GM19351 (cell line): ENCODE results near the gene MTFR2.
"Not testable (repeated sequence)": the region's sequence is repeated elsewhere in the genome, so short reads cannot be mapped to it uniquely, and the experiment has no call there.

Experiments used
- ATAC-seq: cut with Tn5 transposase; IDR thresholded peaks from one replicate; pipeline ENCODE4 v1.9.1; 2021; ENCODE audit warnings: mild to moderate bottlenecking, moderate library complexity; ENCODE audit not compliant: unreplicated experiment

The MTFR2 gene

DNA sequence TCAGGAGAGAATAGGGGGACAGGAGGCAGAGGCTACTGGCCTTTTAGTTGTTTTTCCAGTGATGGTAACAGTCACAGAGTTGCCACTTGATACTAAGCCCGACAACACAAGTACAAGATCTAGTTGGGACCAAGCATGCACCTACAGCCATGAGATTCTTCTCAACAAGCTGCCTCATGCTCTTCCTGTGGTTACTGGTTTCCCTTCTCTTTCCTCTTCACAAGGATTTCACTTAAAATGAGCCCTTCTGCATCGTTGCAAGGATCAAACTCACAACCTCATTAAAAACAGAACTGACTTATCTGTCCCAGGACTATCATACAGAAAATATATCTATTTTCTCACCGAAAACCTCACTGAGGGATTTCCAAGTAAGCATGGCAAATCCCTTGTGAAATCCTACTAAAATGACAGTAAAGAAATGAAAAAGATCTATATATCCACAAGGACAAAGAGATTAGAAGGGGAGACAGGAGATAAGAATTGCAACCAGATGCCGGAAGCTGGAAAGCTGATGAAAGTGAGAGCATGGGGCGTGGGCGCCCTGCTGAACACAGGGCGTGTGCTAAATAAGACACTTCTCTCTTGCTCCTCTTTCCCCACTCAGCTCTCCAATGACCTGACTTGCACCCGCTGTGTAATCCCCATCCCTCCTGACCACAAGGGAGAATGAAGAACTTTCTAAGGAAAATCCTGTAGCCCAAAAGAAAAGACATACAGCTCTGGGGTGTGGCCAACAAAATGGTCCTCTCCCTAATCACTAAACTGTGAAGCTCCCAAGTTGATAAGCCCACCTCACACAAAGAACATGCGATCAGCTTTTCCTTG is 13.4 kb downstream of the MTFR2 start:
- ATAC-seq: no peak

DNA sequence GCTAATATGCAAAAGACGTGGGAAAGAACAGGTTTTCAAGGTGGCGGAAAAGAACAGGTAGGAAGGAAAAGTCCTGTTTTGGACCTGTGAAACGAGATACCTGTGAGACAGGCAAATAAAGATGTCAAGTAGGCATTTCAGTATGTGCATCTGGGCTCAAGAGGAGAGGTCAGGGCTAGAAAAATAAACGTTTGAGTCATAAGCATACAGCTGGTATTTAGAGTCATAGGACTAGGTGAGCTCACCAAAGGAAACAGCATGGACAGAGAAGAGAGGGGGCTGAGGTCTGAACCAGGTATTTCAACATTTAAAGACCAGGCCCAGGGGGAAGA is 14.9 kb downstream of the MTFR2 start:
- ATAC-seq: no peak

DNA sequence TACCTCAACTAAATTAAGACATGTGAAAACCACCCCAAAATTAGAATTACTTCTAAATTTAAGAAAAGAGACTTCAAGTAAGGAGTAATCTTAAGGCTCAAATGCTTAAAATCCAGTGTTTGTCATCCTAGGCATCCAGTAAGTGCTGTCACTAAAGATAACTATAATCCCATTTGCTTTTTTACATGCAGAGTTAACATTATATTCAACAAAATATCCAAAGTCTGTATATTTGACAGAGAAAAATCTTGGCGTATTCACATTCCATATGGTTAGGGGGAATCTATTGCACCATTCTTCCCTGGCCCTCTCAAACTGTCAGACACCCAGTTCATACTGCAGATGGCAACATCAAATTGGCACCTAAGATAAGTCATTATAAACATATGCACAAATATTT is 17.4 kb downstream of the MTFR2 start:
- ATAC-seq: no peak

DNA sequence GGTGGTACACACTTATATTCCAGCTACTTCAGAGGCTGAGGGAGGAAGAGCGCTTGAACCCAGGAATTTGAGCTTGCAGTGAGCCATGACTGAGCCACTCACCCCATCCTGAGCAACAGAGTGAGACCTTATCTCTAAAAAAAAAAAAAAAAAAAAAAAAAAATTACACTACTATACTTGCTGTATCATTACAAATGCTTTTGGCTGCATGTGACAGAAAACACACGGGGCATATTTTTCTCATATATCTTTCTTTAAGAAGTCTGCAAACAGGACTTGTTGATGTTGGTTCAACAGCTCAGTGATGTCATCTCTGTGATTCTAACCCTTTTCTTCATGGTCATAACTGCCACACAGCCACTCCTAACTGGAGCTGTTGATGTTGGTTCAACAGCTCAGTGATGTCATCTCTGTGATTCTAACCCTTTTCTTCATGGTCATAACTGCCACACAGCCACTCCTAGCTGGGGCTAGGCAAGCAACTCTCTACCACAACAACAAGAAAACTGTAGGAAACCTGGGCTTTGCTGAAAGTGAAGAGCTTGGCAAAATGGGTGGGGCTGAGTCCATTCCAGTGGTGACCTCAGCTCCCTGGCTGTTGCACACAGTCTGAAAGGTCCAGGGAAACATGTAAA is 19.8 kb downstream of the MTFR2 start:
- ATAC-seq: no peak

DNA sequence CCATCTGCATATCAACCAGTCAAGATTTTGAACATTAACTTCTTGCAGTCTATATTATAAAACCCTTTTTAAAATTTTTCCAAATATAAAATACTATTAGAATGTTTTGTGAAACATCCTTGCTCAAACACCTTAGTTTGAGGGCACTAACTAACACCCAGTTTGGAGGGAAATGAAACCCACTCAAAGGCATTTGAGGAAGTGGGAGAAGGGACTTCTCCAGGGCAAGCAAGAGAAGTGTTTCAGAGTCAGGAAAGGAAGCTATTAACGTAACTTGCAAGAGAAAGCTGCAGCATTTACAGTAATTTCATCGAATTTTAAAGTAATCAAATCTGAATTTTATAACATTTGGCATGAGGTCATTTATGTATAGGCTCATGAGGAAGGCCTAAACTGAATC is 21.3 kb downstream of the MTFR2 start:
- ATAC-seq: peak; percentile 42

DNA sequence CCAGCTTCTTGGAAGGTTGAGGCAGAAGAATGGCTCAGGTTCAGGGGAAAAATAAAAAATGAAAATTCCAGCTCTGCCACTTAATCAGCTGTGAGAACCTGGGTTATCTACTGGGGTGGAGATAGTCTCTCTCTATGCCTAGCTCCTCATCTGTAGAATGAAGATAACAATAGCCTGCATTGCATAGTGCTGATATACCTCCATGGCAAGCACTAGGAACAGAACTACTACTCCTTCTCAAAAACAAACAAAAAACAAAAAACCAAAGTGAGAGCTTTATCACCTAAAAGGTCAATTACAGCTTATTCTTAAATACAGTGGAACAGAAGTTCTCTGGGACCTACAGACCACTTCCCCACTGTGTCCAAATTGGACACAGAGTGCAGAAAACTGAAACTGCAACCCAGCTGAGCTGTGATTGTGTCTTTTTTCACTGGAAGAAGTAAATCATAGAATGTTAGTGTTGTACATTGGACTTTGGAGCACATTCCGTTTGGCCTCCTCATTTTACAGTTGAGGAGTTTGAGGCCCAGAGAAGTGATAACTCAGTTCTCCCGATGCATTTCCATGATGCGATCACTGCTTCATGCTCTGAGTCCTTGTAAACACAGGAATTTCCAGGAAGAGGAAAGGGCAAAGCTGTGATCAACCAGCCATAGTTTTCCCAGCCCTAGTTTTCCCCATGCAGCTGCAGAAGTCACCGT is 23.3 kb downstream of the MTFR2 start:
- peak; percentile 17 for ATAC-seq

DNA sequence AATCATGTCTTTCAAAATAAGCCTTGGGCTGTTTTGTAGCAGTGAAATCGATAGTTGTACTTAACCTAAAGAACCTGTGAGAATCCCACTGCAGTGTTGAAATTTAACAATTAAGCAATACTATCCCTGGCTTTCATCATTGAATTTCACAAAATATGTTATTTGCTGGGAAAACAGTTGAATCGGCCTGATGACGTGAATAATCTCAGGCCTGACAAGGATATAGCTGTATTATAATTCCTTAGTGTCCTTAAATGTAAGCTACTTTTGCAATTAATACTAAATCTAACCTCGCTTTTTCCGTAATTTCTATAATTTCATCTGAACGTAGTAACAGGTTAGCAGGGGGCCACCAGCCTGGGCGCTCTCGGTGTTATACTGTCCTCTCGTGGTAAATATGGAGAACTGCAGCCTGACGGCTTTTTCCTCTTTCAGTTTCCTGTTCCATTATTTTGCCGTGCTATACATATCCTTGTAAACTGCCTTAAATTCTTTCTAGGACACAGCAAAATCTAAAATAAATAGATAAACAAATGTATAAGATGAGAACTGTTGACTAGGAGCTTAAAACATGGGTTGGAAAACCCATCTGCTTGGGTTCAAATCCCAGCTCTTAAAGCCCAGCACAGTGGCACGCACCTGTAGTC is 24.0 kb downstream of the MTFR2 start:
- ATAC-seq: peak; percentile 72

DNA sequence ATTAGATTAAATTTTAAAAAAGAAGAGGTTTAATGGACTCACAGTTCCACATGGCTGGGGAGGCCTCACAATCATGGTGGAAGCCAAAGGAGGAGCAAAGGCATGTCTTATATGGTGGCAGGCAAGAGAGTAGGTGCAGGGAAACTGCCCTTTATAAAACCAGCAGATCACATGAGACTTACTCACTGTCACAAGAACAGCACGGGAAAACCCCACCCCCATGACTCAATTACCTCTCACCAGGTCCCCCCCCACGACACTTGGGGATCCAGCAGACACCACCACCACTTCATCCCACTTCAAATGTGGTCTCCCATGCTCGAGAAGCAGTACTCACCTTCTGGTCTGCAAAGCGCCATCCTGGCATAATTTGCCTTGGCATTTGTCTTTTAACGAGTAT is 24.6 kb downstream of the MTFR2 start:
- ATAC-seq: no peak

DNA sequence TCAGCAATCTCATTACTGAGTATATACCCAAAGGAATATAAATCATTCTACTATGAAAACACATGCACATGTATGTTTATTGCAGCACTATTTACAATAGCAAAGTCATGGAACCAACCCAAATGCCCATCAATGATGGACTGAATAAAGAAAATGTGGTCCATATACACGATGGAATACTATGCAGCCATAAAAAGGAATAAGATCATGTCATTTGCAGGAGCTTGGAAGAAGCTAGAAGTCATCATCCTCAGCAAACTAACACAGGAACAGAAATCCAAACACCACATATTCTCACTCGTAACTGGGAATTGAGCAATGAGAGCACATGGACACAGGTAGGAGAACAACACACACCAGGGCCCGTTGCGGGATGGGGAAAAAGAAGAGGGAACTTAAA is 25.1 kb downstream of the MTFR2 start:
- ATAC-seq: not testable (repeated sequence)

DNA sequence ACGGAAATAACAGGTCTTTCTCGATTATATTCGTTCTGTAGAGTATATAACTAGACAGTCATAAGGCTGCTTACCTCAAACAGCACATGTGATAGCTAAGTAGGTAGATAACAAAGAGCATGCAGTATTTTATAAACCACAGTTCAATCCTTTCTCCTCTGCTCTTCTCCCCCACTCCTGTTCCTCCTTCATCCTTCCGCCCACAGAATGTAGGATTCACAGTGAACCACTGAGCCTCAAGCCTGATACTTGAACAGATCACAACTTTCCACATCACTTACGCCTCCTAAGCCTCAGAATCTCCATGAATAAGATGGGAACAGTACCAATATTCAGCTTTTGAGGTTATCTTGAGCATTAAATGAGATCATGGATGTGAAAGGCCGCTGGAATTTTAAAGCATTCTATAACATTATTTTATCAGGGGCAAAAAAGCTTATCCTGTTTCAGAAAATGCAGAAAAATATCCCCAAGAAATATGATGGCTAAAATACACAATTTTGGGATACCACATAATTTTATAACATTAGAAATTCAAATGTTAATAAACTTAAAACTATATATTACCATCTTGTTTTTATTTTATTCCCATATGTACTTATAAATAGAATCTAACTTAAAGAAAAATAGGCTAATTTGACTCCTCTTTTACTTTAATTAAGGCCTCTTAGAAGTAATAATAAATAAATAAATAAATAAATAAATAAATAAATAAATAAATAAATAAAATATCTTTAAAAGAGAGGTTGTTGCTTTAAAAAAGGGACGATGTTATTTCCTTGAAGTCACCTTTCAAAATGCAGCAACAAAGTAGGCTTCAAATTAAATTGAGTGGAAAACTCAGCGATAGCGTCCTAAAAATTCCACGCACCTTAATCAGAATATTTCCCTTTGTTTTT is 33.4 kb downstream of the MTFR2 start:
- no peak for ATAC-seq

DNA sequence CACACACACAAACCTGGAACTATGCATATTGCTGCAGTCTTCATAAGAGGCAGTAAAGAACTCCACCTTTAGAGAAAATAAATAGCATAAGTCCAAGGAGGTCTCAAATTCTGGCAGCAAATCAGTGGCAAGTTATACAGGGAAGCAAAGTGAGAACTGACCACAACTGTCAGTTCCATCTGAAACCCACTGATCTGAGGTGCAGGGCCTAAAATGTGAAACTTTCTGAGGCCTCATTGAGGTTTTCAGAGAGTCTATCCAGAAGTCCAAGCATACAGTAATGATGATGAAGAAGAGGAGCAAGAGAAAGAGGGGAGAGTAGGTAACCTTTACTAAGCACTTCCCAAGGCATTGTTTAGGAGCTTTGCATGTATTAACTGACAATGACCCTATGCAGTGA is 36.3 kb downstream of the MTFR2 start:
- no peak for ATAC-seq

DNA sequence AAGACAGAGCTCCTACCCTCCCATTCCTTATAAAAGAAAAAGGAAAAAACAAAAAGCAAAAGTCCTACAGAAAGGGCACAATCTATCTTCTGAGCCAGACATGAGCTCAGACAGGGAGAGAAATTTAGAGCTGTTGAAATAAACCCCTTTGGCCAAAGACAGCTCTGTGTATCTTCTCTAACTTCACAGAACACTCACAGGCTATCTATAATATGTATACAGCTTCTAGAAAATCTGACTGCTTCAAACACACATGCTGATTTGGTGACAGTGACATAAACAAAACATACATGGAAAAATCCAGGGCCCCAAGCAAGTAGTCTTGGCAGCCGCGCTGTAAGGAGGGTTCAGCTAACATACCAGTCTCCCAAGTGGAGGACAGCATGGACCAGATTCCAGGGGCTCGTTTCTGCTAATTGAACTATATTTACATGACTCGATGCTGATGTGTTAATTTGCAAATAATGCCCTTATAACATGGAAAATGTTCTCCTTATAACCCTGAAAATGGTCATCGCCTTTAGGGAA is 37.0 kb downstream of the MTFR2 start:
- no peak for ATAC-seq

DNA sequence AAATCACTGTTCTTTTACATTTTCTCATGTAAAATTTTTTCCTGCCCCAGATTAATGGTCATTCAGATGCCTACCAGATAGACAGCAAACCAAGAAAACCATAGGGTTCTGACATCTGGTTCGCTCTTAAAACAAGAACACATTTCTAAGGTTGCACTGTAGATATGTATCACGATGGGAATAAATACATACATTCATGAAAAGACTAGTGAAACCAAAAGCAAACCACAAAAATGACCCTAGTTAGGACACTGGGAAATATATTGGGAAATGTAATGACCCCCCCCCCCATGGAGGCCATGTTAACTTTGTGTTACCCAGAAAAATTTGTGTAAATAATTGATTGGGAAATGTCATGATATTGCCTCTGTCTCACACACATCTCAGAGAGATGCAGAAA is 37.5 kb downstream of the MTFR2 start:
- ATAC-seq: no peak

DNA sequence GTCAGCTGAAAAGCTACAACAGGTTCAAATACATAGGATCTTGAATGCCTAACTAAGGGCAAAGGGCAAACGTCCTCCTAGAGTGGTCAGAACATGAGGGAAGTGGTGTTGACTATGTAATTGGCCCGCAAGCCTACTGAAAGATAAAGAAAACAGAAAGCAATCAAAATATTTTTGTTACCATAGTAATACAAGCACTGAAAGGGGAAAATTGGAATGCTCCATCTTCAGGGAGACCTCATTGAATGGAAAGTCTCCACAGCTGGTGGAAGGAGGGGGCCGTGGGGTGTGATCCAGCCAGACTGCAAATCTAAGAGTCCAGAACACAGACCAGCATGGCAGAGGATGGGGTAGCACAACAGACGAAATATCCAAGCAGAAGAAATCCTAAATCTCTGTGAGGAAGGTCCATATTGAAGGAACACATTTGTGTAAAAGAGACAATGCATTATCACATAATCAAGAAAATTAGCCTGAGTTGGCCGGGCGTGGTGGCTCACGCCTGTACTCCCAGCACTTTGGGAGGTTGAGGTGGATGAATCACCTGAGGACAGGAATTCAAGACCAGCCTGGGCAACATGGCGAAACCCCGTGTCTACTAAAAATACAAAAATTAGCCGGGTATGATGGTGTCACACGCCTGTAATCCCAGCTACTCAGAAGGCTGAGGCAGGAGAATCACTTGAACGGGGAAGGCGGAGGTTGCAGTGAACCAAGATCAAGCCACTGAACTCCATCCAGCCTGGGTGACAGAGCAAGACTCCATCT is 39.5 kb downstream of the MTFR2 start:
- ATAC-seq: no peak

DNA sequence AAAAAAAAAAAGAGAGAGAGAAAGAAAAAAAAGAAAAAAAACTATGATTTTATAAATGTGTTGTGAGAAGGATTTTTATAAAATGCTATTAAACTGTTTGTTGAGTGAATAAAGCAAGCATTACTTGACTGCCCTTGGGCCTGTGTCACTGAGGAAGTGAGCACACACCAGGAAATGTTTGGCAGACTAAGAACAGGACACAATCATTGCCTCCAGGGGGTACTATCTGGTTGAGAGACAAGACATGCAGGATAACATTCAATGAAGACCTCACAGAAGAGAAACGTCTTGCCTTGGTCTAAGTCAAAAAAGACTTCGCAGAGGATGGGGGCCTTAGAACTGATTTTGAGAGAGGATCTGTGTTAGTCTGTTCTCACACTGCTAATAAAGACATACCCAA is 40.6 kb downstream of the MTFR2 start:
- no peak for ATAC-seq

DNA sequence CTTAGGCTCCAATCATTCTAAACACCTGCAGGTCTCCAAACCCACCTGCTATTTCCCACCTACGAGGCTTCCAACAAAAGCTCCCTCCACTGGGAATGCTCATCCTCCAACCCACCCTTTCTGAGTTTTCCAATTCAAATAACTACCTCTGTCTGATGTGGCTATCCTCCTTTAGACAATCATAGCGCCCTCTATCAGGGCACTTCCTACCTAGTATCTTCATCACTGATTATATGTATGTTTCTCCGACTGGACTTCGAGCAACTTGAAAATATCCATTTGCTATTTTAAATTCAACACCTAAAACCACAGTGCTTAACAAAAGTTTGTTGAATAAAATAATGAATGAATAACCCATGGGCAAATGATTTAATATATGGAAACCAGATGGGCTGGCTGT is 41.3 kb downstream of the MTFR2 start:
- no peak for ATAC-seq

DNA sequence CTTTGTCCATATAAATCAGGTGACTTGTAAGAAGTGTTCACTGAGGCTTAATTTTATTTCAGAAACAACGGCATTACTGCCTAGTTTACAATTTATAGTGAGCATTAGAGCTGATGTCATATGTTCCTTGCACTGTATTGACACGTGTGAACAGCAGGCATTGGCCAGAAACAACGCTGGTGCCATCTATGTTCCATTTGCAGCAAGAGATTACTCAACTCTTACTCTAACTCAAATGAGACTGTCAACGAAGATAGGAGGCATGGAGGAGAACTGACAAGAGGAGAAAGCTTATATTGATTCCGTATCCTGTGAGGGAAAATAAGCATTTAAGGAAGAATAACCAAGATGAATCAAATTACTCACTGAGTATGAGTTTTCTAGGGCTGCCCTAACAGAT is 48.4 kb downstream of the MTFR2 start:
- no peak for ATAC-seq

DNA sequence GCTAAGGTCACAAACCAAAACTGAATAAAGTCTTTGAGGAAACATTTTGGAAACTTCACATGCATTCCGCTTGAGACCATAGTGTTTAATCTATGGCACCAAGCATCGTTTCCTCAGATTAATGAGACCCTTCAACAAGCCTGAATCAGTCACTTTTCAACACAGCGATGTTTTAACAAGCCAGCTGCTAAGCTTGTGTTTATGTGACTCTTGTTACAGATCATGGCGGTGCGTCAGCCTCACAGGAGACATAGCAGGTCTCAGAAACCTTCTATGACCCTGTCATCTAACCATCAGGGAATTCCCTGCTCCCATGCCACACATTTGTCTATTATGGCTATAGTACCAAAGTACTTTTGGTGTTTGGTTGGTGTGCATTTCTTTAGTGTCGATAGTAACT is 57.2 kb downstream of the MTFR2 start:
- ATAC-seq: no peak

DNA sequence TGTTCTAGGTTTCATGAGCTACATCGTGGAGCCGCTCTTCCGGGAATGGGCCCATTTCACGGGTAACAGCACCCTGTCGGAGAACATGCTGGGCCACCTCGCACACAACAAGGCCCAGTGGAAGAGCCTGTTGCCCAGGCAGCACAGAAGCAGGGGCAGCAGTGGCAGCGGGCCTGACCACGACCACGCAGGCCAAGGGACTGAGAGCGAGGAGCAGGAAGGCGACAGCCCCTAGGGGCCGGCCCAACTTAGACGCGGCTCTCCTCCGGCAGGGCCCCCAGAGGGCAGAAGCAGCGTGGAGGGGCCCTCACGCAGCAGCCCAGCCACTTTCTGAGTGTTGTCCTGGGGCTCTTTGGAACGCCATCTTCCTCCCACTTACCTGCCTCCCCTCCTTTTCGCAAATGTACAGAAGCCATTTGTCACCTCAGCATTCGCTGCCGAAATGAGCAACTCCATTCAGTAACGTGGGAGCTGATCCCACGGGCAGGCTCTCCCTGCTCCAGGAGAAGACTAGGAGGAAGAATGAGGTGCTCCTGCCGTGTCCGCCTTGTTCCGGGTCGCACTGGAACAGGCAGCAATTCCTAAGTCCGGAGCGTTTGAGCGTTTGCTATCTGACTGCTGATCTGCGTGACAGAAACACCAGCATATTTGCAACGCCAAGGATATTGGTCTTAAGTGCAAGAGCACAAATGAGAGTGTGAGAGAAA is 58.4 kb downstream of the MTFR2 start:
- no peak for ATAC-seq
